Epithelial cell of prostate (primary cell): ENCODE results near the gene OOEP.
A peak's percentile ranks its signal among the peaks of the same experiment; 100 is the strongest.

Source experiments
- DNase-seq: peaks from one replicate; pipeline ENCODE4 v3.0.0-alpha.2; 2011; ENCODE audit warnings: low read depth, low spot score
- H3K27ac ChIP-seq: fragments of 450-650 bp; 2 replicates; pipeline ENCODE4 v1.5.1; 2017; ENCODE audit warnings: mild to moderate bottlenecking

OOEP gene

DNA sequence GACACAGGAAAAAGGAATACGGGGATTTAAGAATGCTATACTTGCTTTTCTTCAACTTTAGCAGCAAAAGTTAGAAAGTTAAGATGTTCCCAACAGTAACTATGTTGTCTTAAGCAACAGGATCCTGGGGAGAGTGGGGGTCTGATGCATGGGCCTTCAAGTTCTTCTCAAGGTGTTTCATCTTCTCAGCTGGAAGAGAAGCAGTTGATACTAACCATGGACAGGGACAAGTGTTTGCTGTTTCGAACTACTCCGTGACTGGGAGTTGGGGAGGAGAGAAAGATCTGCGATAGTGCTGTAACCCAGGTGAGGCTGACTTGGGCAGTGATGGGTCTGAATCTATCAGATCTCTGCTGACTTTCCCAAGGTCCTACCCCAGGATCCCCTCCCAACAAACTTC, 1.0 kb downstream of the OOEP start:
- H3K27ac ChIP-seq = no peak overlapping the region

DNA sequence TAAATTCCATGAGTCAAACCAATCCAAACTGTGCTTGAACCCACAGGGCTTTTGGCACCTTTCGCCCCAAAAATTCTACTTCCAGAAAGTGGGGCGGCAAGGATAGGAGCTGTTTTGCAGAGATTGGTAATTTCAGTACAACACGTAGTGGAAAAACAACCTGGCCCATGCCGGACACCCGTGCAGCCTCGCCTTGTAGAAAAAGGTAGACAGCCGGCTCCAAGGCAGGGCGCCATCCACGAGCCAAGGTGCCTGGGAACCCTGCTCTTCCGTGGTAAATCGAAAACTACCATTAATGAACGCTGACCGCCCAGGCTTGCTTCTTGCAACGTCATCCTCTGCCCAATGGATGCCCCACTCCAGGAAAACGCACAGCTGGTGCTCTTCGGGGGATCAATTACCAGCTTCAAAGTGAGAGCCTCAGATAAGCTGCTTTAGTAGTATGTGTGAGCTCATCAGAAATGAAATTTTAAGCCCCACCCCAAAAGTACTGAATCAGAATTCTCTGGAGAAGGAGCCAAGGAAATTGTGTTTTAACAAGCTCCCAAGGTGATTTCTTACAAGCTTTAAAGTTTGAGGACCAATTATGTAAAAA, 1.8 kb downstream of the OOEP start:
- DNase-seq = no peak
- H3K27ac ChIP-seq = no peak overlapping the region

More for the DNA sequence above, 1.0 kb downstream of the OOEP start:
- no peak for DNase-seq

DNA sequence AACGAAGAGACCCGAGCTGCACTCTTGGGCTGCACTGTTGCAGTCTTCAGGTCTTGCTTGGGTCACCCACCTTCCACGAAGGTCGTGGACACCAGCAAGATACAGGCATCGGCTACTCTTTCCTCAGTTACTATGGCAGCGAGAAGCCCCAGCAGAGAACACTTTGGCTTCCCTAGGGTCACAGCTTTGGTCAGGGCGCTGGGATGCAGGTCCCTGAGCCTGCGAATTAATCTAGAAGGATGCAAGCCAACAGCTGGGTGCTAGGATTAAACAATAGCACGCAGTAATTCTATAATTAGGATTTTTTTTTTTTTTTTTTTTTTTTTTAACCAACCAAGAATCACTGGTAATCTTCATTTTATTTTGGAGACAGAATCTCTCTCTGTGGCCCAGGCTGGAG, 5.1 kb downstream of the OOEP start:
- DNase-seq = no peak
- H3K27ac ChIP-seq = no peak overlapping the region

DNA sequence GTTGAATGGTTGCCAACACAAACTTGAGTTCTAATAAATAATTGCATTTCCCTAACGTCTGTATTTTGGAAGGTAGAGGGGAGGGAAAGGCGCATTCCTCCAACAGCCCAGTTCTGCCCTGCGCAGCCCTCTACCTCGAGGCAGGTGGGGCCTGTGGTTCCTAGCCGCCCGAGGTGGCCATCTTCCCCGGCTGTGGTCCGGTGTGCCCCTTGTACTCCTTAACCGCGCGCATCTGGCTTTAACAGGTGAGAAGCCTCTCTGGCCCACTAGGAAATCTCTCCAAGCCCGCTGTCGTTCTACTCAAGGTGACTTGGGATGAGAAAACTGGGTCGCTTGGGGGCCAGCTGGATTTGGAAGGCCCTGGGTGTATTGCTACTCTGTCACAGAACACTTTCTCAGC, 5.6 kb downstream of the OOEP start:
- DNase-seq = no peak

DNA sequence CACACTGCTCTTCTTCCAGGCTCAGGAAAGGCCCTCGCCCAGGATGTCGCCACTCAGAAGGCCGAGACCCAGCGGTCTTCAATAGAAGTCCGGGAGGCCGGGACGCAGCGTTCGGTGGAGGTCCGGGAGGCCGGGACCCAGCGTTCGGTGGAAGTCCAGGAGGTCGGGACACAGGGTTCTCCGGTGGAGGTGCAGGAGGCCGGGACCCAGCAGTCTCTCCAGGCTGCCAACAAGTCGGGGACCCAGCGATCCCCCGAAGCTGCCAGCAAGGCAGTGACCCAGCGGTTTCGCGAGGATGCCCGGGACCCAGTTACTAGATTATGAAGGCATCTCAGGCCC, 6.2 kb downstream of the OOEP start:
- no peak overlapping the region for H3K27ac ChIP-seq
- no peak for DNase-seq

More for the DNA sequence above, 5.6 kb downstream of the OOEP start:
- H3K27ac ChIP-seq = no peak overlapping the region

DNA sequence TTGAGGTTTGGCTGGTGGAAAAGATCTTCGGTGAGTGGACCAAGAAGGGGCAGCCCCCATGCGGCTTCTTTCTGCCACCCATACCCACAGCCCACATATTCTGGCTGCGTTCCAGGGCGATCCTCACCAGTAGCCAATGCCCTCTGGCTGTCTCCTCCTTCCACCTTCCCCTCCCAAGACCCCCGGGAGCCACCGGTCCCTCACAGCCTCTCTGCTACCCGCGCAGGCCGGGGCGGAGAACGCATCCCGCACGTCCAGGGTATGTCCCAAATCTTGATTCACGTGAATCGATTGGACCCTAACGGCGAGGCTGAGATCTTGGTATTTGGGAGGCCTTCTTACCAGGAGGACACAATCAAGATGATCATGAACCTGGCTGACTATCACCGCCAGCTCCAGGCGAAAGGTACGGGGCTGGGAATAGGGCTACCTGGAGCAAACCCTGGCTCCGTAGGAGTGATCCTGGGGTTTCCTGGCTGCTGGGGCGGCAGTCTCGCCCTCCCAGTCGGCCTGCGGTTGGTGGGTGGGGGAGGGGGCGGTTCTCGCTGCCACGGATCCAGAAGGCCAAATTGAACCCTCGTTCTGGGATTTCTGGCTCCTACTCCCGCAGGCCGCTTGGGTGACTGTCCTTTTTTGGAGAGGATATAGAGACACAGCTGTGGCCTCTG, 6.7 kb downstream of the OOEP start:
- no peak for DNase-seq
- H3K27ac ChIP-seq = no peak overlapping the region

DNA sequence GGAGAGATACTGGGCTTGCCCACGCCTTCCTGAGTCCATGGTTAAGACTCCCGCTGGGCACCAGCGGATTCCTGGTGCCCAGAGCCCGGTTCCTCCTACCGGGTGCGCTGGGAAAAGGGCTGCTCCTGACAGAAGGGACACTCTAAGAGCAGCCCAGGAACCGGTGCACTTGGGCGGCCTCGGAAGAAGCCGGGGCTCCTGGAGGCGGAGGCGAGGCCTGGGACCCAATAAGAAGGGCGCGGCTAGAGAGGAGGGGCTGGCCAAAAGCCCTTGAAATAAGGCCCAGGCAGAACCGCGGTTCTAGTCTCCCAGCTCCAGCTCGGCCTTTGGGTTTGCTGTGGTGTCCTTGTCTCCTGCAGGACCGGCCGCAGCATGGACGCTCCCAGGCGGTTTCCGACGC, 7.3 kb downstream of the OOEP start, which contains the start of gene KHDC3L:
Gene KHDC3L, plus strand, starts transcription at position 301 of the 400 bp plus-strand sequence. Its CDS starts 72 bp downstream, at position 373.
- no peak for DNase-seq
- H3K27ac ChIP-seq = no peak within 1 kb of the TSS

DNA sequence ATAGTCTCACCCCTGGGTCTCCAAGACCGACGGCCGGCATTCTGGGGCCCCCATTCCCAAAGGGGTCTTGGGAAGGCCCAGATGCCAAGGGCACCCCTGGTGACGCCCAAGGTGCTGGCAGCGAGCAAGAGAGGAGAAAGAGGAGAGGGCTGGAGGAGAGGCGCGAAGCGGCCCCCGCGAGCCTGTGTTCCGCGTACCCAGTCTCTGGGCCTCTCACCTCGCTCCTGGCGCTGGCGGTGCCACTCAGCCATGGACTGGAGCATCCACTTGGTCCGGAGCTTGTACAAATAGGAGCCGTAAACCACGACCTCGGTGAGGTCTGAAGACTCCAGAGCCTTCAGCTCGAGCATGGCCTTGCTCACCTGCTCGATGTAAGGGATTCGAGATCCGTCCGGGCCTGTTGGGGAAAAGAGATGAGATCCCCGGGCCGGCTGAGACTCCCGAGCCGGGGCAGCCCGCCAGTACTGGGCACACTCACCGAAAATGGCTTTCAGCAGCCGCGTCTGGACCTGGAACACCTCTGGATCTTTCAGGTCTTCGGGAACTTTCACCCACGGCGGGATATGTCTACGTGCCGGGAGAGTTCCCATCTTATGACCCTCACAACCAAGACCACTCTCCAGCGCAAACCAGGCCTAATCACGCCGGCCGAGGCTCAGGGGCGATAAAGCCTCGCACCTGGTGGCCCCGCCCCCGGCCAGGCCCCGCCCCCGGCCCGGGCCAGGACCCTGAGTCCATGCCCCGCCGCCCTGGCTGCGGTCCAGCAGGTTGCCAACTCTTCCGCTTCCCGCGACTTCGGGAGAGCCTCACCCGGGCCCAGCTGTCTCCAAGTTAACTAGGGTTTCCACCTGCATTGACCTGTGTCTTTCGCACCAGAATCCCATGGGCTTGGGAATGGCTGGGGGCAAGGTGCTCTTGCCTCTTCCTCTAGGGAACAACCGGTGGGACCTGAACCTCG, 15.8 kb downstream of the OOEP start, which contains the start of gene DPPA5:
Gene DPPA5, minus strand, starts transcription at position 641 of the 958 bp plus-strand sequence. Its CDS starts 51 bp downstream, at position 590.
- DNase-seq = no peak
- no peak within 1 kb of the TSS for H3K27ac ChIP-seq

DNA sequence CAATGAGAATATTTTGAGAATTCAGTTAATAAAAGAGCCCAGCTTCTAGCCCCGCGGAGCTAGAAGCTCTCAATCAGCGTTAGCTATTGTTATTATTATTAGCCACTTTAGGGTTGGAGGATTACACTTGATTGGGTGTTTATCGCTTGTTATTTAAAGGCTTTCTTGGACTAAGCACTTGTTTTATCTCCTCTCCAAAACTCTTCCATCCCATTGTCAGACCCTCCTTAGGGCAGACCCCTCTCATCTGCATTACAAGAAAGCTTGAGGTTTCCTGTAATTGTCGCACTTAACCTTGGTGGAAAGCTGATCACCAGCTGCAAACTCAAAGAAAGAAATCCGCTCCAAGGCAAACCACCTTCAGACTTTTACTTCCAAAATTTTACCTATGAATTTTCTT, 20.4 kb downstream of the OOEP start:
- no peak overlapping the region for H3K27ac ChIP-seq
- DNase-seq = no peak

DNA sequence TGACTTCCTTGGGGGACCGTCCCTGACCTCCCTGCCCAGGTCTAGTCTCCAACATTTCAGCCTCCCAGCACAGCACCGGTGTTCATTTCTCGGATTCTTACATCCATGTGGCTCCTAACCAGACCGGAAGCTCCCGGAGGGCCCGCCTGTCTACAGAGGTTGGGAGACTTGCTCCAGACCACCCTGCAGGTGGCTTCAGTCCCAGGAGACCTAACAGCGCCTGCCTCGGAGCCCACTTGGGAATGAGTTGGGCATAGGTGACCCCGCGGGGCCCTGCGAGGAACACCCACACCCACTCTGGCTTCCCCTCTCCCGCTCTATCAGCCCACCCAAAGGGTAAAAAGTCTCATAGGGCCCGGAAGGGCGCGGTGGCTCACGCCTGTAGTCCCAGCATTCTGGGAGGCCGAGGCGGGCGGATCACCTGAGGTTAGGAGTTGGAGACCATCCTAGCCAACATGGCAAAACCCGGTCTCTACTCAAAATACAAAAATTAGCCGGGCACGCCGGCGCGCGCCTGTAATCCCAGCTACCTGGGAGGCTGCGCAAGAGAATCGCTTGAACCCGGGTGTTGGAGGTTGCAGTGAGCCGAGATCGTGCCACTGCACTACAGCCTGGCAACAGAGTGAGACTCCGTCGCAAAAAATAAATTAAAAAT, 21.0 kb downstream of the OOEP start:
- no peak for DNase-seq

DNA sequence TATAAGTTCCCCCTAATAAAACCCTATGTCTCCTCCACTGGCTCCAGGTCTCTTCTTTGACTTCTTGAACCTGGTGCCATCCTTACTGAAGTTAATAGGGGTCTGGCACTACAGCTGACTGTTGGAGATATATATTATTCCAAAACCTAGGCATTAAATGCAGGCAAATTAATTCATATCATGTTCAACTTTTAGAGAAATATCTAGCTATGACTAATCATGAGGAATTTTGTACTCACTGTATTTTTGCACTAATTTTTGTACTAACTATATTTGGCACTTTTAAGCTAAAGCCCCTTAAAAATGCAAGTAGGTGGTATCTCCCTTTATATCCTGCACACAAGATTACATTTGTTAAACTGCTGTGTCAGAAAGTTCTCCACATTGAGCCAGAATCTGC, 26.5 kb downstream of the OOEP start:
- no peak for DNase-seq
- no peak overlapping the region for H3K27ac ChIP-seq

More for the DNA sequence above, 21.0 kb downstream of the OOEP start:
- H3K27ac ChIP-seq = no peak overlapping the region

DNA sequence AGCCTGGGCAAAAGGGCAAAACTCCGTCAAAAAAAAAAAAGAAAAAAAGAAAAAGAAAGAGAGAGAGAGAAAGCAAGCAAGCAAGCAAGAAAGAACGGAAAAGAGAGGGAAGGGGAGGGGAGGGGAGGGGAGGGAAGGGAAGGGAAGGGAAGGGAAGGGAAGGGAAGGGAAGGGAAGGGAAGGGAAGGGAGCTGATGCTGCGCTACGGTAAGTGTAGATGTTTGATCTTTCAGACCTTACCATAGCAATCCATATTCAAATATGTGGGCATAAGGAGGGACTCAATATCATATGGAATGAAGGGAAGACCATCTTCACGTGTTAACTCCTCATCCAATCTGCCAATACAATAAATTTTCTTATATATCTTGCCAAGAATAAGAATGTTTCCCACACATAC, 27.5 kb downstream of the OOEP start:
- DNase-seq = no peak
- H3K27ac ChIP-seq = no peak overlapping the region

DNA sequence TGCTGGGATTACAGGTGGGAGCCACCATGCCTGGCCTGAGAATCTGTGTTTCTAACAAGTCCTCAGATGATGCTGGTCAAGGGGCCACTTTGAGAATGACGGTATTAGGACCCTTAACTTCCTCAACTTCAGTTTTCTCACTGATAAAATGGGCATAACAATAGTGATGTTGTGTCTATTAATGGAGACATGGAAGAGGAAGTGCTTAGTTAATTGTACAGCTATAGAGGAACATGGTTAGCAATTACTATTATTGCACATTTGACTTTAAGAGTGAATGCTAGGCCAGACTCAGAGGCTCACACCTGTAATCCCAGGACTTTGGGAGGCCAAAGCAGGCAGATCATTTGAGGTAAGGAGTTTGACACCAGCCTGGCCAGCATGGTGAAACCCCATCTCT, 28.4 kb downstream of the OOEP start:
- no peak overlapping the region for H3K27ac ChIP-seq
- DNase-seq = no peak

DNA sequence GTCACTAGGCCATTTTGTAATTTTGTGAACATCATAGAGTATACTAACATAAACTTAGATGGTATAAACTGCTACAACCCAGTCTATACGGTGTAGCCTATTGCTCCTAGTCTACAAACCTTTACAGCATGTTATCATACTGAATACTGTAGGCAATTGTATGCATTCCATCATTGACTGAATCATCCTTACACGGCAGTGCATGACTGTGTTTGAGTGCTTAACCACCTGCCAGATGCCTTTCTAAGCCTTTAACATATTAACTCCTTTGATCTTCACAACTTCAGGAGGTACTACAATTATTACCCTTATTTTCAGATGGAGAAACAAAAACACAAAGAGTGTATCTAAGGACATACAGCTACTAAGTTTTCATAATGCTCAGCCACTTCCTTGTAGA, 29.6 kb downstream of the OOEP start:
- no peak overlapping the region for H3K27ac ChIP-seq
- DNase-seq = peak; percentile 29

DNA sequence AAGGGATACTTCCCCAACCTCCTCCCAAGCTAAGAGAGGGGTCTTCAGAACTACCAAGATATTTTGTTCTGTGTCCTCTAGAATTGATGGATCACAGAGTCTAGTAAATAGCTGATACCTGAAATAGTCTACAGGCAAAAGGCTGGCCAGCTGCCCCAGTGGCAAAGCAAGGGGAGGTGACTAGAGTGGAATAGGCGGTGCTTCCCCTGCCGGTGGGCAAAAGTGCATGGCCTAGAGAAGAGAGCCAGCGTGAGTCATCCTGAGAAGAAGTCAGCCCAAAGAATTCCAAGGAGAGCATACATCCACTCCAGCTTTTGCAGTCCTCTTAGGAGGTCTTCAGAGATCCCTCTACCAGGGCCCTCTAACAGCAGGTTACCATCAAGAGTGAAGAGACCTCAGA, 30.4 kb downstream of the OOEP start:
- no peak for DNase-seq
- H3K27ac ChIP-seq = no peak overlapping the region

DNA sequence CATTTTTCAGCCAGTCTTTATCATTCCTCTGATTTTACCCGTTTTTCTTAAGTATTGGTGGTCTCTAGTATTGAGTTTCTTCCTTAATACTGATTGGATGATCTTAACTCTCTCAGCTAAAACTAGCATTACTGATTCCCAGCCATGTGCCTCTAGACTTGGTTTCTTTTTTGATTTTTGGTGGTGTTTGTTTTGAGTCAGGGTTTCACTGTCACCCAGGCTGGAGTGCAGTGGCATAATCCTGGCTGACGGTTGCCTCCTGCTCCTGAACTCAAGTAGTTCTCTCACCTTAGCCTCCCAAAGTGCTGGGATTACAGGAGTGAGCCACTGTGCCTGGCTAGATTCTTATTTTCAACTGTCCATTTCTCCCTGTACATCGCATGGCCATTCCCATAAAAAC, 40.5 kb downstream of the OOEP start:
- DNase-seq = no peak
- H3K27ac ChIP-seq = no peak overlapping the region

DNA sequence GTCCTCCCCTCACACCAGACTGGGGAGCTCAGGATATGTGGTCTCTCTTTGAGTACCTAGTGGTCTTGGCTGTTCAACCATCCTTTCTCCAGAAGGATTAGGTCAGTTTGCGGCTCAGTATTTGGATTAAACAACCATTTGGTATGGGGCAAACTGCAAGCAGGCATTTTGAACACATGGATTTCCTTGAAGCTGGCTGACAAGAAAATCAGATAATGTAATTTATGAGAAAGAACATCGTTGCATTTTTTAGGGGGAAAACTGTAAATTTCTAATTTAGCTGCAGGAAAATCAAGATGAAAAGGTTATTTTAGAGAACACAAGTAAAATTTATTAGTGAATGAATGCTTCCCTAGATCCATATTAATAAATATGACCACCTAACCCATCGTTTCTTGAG, 40.9 kb downstream of the OOEP start:
- H3K27ac ChIP-seq = no peak overlapping the region
- no peak for DNase-seq

DNA sequence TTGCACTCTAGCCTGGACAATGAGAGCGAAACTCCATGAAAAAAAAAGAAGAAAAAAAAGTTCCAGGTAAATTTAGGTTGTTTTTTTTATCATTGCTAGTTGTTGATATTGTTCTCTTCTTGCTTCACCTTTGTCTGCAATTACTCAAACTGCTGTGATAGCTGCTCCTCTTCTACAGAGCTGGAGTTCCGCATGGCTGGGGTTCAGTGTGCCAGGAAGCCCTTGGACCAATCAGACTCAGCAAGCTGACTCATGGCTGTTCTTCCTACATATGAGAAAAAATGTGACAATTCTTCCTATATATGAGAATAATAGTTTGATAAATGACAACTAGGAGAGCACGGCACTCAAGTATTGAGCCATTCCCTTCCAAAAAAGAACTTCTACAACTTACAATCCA, 44.0 kb downstream of the OOEP start:
- no peak overlapping the region for H3K27ac ChIP-seq
- no peak for DNase-seq

DNA sequence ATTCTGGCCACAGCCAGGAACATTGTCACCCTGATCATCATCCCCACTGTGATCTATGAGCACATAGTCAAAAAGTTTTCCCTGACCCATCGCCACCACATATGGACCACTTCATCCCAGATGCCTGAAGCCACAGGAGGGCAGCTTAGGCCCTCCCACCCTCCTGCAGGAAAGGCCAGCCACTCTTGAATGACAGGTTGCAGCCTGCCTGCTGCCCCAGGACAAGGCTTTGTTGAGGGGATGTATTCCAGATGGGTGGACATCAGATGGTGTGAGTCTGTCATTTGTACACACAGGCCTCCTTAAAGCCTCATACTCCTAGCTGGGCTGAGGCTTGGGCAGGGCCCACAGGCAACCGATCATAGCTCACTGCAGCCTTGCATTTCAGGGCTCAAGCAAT, 46.4 kb downstream of the OOEP start:
- no peak for DNase-seq
- H3K27ac ChIP-seq = no peak overlapping the region
